IgD-negative memory B cell (primary cell): ENCODE results near the gene KIF26A. TPM values are rescaled to one million over a fixed set of nuclear protein-coding genes. Genes with fewer than 3 reads are reported as not detected.

Source experiments
- H3K27ac Mint-ChIP-seq, 3 donors: one replicate each; pipeline ENCODE4 v1.8.0; 2020 to 2022; ENCODE audit warnings: mild to moderate bottlenecking in 3 of 3, mixed read lengths in 3 of 3, moderate library complexity in 1 of 3
- H3K27me3 Mint-ChIP-seq: one replicate; pipeline ENCODE4 v1.8.0; 2021; ENCODE audit warnings: mixed read lengths
- H3K36me3 Mint-ChIP-seq: one replicate; pipeline ENCODE4 v1.8.0; 2020; ENCODE audit warnings: mild to moderate bottlenecking, mixed read lengths
- H3K4me1 Mint-ChIP-seq, 3 donors: one replicate each; pipeline ENCODE4 v1.8.0; 2020 to 2022; ENCODE audit warnings: mixed read lengths in 3 of 3, mild to moderate bottlenecking in 1 of 3
- H3K4me3 Mint-ChIP-seq, 4 donors: one replicate each; pipeline ENCODE4 v1.8.0; 2020 to 2022; ENCODE audit warnings: mild to moderate bottlenecking in 4 of 4, mixed read lengths in 4 of 4, moderate library complexity in 3 of 4
- H3K9me3 Mint-ChIP-seq, 3 donors: one replicate each; pipeline ENCODE4 v1.8.0; 2020 to 2021; ENCODE audit warnings: mixed read lengths in 3 of 3, mild to moderate bottlenecking in 1 of 3
- polyA plus RNA-seq: library from polyadenylated mRNA; unstranded; fragments of 300-500 nt; fragmentation: Illumina TruSeq; gene quantifications from one replicate; pipeline ENCODE4 v1.2.3, GENCODE V29; 2021

KIF26A gene
- polyA plus RNA-seq = not detected

GRCh38 chr14:104138098-104138717 is at the start of gene KIF26A:
KIF26A (plus strand) TSS chr14:104138587; CDS start chr14:104138723, 136 bp downstream.
- Mint-ChIP-seq H3K4me1 (peaks cover 0 to 4% (median 3%) of the 10 kb centered on the region in 3 donors), H3K36me3 (no peaks in the 10 kb centered on the region), H3K27ac (no peak within 1 kb of the TSS), H3K4me3 (peak within 1 kb of the TSS in 2 of 4 donors; percentile 54 to 61), H3K27me3 (peaks cover 40% of the 10 kb centered on the region), H3K9me3 (no peaks in the 10 kb centered on the region)

- Mint-ChIP-seq H3K36me3 (no peaks in the 10 kb centered on the region), H3K9me3 (no peaks in the 10 kb centered on the region), H3K27ac (no peak overlapping the region), H3K4me3 (peak overlapping the region in 1 of 4 donors; percentile 17), H3K4me1 (no peaks in the 10 kb centered on the region), H3K27me3 (peaks cover 5% of the 10 kb centered on the region)
These were observed 48.2 kb upstream of the KIF26A start for GRCh38 chr14:104090071-104090748.

GRCh38 chr14:104091061-104091926 is 47.1 kb upstream of the KIF26A start:
- peaks cover 7% of the 10 kb centered on the region for H3K27me3 Mint-ChIP-seq
- no peaks in the 10 kb centered on the region for H3K9me3 Mint-ChIP-seq
- H3K4me3 Mint-ChIP-seq = no peak overlapping the region
- peaks cover 0 to 2% (median 0%) of the 10 kb centered on the region in 3 donors for H3K4me1 Mint-ChIP-seq
- H3K36me3 Mint-ChIP-seq = no peaks in the 10 kb centered on the region
- no peak overlapping the region for H3K27ac Mint-ChIP-seq

- H3K4me1 Mint-ChIP-seq = peaks cover 0 to 2% (median 0%) of the 10 kb centered on the region in 3 donors
- H3K9me3 Mint-ChIP-seq = no peaks in the 10 kb centered on the region
- H3K36me3 Mint-ChIP-seq = no peaks in the 10 kb centered on the region
- H3K27me3 Mint-ChIP-seq = peaks cover 3% of the 10 kb centered on the region
- no peak overlapping the region for H3K4me3 Mint-ChIP-seq
- no peak overlapping the region for H3K27ac Mint-ChIP-seq
These were observed 46.2 kb upstream of the KIF26A start for GRCh38 chr14:104091927-104092771.

- H3K27ac Mint-ChIP-seq = no peak overlapping the region
- no peak overlapping the region for H3K4me3 Mint-ChIP-seq
- H3K36me3 Mint-ChIP-seq = no peaks in the 10 kb centered on the region
- H3K27me3 Mint-ChIP-seq = peaks cover 1% of the 10 kb centered on the region
- H3K4me1 Mint-ChIP-seq = peaks cover 0 to 2% (median 0%) of the 10 kb centered on the region in 3 donors
- no peaks in the 10 kb centered on the region for H3K9me3 Mint-ChIP-seq
These were observed 45.4 kb upstream of the KIF26A start for GRCh38 chr14:104092931-104093365.

- H3K4me1 Mint-ChIP-seq = peaks cover 0 to 2% (median 0%) of the 10 kb centered on the region in 3 donors
- peaks cover 1% of the 10 kb centered on the region for H3K27me3 Mint-ChIP-seq
- H3K36me3 Mint-ChIP-seq = no peaks in the 10 kb centered on the region
- no peak overlapping the region for H3K4me3 Mint-ChIP-seq
- H3K9me3 Mint-ChIP-seq = no peaks in the 10 kb centered on the region
- no peak overlapping the region for H3K27ac Mint-ChIP-seq
These were observed 44.9 kb upstream of the KIF26A start for GRCh38 chr14:104093366-104094055.

GRCh38 chr14:104094056-104094708 is 44.2 kb upstream of the KIF26A start:
- peaks cover 0 to 2% (median 0%) of the 10 kb centered on the region in 3 donors for H3K4me1 Mint-ChIP-seq
- H3K27ac Mint-ChIP-seq = no peak overlapping the region
- H3K27me3 Mint-ChIP-seq = peaks cover 1% of the 10 kb centered on the region
- H3K4me3 Mint-ChIP-seq = peak overlapping the region in 1 of 4 donors; percentile 20
- H3K36me3 Mint-ChIP-seq = no peaks in the 10 kb centered on the region
- no peaks in the 10 kb centered on the region for H3K9me3 Mint-ChIP-seq

GRCh38 chr14:104094709-104095425 is 43.5 kb upstream of the KIF26A start:
- peak overlapping the region in 1 of 3 donors; percentile 31 for H3K27ac Mint-ChIP-seq
- H3K4me3 Mint-ChIP-seq = peak overlapping the region in 1 of 4 donors; percentile 20
- H3K4me1 Mint-ChIP-seq = peaks cover 0 to 2% (median 0%) of the 10 kb centered on the region in 3 donors
- peaks cover 1% of the 10 kb centered on the region for H3K27me3 Mint-ChIP-seq
- no peaks in the 10 kb centered on the region for H3K36me3 Mint-ChIP-seq
- H3K9me3 Mint-ChIP-seq = no peaks in the 10 kb centered on the region

- Mint-ChIP-seq H3K9me3 (no peaks in the 10 kb centered on the region), H3K36me3 (no peaks in the 10 kb centered on the region), H3K27ac (peak overlapping the region in 1 of 3 donors; percentile 31), H3K27me3 (peaks cover 1% of the 10 kb centered on the region), H3K4me3 (no peak overlapping the region), H3K4me1 (peaks cover 0 to 2% (median 0%) of the 10 kb centered on the region in 3 donors)
These were observed 42.7 kb upstream of the KIF26A start for GRCh38 chr14:104095426-104096310.

GRCh38 chr14:104096318-104096717 is 42.1 kb upstream of the KIF26A start:
- H3K27ac Mint-ChIP-seq = no peak overlapping the region
- H3K4me1 Mint-ChIP-seq = peaks cover 0 to 2% (median 0%) of the 10 kb centered on the region in 3 donors
- no peak overlapping the region for H3K4me3 Mint-ChIP-seq
- no peaks in the 10 kb centered on the region for H3K9me3 Mint-ChIP-seq
- H3K36me3 Mint-ChIP-seq = no peaks in the 10 kb centered on the region
- H3K27me3 Mint-ChIP-seq = peaks cover 1% of the 10 kb centered on the region

GRCh38 chr14:104096751-104097700 is 41.4 kb upstream of the KIF26A start:
- Mint-ChIP-seq H3K36me3 (no peaks in the 10 kb centered on the region), H3K4me3 (no peak overlapping the region), H3K4me1 (peaks cover 0 to 2% (median 0%) of the 10 kb centered on the region in 3 donors), H3K9me3 (no peaks in the 10 kb centered on the region), H3K27me3 (peaks cover 1% of the 10 kb centered on the region), H3K27ac (no peak overlapping the region)
